ENCODE data around the gene SLITRK6. TPM values are rescaled to one million over a fixed set of nuclear protein-coding genes. Genes with fewer than 3 reads are reported as not detected.
"Not testable (repeated sequence)": the region's sequence is repeated elsewhere in the genome, so short reads cannot be mapped to it uniquely, and the experiment has no call there.

The SLITRK6 gene, protein sequence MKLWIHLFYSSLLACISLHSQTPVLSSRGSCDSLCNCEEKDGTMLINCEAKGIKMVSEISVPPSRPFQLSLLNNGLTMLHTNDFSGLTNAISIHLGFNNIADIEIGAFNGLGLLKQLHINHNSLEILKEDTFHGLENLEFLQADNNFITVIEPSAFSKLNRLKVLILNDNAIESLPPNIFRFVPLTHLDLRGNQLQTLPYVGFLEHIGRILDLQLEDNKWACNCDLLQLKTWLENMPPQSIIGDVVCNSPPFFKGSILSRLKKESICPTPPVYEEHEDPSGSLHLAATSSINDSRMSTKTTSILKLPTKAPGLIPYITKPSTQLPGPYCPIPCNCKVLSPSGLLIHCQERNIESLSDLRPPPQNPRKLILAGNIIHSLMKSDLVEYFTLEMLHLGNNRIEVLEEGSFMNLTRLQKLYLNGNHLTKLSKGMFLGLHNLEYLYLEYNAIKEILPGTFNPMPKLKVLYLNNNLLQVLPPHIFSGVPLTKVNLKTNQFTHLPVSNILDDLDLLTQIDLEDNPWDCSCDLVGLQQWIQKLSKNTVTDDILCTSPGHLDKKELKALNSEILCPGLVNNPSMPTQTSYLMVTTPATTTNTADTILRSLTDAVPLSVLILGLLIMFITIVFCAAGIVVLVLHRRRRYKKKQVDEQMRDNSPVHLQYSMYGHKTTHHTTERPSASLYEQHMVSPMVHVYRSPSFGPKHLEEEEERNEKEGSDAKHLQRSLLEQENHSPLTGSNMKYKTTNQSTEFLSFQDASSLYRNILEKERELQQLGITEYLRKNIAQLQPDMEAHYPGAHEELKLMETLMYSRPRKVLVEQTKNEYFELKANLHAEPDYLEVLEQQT
- not detected in 2 replicates for total RNA-seq

DNA sequence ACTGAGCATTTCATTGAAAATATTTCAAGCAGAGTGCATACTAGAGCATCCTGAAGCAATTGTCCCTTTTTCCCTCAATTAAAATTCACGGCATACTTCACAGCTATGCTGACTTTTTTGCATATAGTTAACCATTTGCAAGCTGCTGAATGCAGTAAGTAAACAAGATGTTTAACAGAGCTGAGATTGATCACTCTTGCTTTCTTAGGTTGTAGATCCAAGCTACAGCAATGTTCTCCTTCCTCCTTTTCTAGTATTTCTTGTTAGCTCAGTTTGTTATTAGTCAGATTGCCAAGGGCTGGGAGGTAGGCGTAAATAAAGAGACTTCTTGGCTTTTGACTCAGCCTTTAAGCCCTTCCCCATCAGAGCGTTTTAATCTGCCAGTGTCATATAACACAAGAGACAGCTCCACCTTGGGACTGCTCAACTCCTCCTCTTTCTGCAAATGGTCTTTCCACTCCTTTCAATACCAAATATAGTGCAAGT lies at the start of gene SLITRK6:
Gene SLITRK6, minus strand, starts transcription at position 323 of the 486 bp plus-strand sequence. CDS start 2,911 bp downstream, outside the sequence.
- no peak for DNase-seq (ENCODE audit: low read depth in 2 of 2)

DNA sequence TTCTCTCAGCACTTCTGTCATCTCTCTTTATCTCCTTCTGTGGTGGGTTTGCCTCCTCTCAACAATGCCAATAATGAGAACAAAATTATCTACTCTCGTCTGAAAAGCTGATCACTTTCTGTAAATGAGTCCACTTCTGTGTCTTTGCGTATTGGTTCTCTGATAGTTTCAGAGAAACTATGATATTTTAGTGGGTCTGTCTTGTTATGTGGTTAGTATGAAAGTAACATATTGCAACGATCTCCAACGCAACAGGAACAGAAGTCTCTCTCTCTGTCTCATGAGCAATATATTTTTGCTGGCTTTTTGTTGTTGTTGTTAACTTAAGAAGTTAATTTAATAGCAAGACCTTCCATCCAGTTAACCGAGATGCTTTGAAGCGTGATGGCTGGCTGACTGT lies 47.8 kb upstream of the SLITRK6 start:
- no peak for DNase-seq (ENCODE audit: low read depth in 2 of 2)

DNA sequence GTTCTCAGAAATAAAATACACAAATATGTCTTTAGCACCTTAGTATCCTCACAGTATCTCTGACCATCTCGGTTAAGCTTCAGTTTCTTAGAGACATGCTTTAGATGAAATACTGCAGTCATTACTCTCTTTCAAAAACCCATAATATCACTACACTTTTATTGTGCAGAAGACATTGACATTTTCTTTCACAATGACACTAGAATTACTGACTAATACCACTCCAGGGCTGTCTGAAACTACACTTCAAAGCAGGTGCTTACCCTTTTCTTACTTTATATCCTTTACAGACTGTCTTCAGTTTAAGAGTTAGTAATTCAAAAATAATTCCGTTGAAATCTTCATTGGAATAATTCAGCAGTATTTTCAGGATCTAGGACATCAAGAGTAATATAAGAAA lies 42.2 kb upstream of the SLITRK6 start:
- no peak for DNase-seq (ENCODE audit: low read depth in 2 of 2)

DNA sequence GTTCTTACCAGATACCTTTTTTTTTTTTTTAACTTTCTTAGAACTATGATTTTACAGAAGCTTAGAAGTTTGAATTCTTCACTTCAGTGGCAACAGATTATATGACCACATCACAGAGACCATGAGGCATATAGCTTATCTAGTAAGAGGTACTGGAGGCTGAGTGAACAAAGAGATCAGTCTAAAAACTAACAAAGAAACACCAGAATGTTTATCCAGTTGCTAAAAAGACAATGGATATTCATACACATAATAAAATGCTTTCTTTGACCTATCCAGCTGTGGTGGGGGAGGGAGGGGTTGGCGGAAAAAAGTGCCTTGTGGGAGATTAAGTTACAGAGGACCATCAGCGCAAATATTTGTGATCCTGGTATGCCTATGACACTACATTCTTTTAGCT lies 34.7 kb upstream of the SLITRK6 start:
- no peak for DNase-seq (ENCODE audit: low read depth in 2 of 2)

DNA sequence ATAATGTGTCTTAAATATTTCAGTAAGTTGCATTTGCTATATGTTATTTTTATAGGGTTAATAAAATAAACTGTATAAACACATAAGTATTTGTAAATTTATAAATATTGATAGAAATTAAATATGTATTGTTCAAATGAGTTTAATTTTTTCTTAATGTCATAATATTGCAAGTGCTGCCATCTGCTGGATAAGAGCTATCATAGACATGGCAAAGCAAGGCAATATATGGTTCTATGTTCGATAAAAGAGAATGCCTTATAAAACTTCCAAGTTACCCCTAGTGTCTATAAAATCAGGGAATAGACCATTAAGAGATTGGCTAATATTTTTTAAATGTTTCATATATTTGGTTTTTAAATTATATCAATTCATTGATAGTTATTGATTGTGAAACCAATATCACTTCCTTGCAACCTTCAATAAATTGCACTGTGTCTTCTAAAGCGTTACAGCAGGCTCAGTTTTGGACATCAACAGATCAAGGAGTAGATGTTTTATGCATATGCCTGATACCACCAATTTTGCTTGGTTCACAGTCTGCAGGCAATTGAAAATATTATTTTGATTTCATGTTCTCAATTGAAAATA lies 29.0 kb upstream of the SLITRK6 start:
- peak; percentile 3 to 8 for DNase-seq (ENCODE audit: low read depth in 2 of 2)

DNA sequence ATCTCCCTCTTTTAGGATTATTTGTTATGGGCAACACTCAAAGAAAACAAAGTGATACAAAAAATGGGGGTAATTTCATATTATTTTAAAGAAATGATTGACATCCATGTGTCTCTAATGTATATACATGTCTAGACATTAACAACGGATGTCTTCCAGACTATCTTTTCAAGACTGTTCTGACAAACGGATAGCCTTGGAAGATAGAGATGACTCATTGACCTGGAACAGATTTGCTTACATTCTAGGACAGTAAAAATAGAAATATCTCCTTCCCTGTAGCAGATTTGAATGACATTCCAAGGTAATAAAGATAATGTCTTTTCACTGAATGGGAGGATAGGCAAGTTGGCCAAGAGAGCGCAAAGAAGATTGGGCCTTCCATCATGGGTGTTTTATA lies 26.2 kb upstream of the SLITRK6 start:
- no peak for DNase-seq (ENCODE audit: low read depth in 2 of 2)

DNA sequence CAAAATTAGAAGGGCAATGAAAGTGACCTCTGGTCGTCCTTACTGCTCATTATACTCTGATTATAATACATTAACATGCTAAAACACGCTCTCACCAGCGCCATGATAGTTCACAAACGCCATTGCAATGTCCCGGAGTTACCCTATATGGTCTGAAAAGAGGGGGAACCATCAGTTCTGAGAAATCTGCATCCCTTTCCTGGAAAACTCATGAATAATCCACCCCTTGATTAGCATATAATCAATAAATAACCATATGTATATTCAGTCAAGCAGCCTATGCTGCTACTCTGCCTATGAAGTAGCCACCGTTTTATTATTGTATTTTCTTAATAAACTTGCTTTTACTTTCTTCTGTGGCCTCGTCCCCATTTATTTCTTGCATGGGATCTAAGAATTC lies 24.6 kb upstream of the SLITRK6 start:
- DNase-seq (ENCODE audit: low read depth in 2 of 2) = no peak

DNA sequence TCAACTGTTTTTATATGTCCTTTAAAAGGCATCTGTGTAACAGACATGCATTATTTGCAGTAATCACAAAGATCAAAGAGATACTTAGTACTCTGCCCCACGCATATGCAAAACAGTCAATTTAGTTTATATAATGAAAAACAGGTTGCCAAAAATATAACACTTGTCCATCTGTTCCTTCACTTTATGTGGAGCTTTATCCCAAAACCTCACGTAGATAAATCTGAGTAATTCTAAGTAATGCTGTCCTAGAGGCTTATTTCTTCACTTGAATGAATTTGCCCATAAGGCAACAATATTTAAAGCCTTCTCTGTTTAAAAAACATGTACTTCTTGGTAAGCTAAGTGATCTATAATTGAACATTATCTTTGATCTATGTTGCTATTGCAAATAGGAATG lies 20.3 kb upstream of the SLITRK6 start:
- no peak for DNase-seq (ENCODE audit: low read depth in 2 of 2)

DNA sequence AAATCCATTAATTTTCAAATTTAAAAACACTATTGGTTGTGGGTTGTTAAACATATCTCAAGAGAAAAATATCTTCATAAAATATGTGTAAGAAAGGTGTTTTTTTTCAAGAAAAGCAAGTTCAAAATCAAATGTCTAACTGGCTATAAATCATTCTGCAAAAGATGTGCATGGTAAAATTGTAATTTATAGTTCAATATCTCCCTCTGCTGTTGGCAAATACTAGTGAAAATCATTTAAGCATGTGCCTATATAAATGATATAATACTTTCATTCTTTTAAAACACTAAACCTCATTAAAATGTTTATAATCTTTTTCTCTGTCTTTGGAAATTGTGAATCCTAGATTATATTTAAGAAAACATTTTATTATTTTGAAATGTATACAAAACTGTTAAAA lies 17.2 kb upstream of the SLITRK6 start:
- DNase-seq (ENCODE audit: low read depth in 2 of 2) = no peak

DNA sequence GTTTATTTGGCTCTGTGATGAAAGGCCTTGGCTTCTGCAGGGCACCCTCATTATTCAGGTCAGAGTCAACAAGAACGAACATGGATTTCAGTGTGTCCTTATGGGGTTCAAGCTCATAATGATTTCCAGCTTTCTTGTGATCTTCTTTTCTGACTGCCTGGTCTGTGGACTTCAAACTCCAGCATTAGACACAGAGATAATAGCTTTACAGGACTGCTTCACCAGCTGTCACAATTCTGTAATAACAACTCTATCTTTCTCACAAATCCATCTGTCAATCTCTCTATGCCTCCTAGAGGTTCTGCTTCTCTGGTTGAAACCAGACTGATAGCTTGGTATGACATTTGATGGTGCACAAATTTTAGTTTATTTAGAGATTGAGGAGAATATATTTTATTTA lies 13.1 kb upstream of the SLITRK6 start:
- no peak for DNase-seq (ENCODE audit: low read depth in 2 of 2)

DNA sequence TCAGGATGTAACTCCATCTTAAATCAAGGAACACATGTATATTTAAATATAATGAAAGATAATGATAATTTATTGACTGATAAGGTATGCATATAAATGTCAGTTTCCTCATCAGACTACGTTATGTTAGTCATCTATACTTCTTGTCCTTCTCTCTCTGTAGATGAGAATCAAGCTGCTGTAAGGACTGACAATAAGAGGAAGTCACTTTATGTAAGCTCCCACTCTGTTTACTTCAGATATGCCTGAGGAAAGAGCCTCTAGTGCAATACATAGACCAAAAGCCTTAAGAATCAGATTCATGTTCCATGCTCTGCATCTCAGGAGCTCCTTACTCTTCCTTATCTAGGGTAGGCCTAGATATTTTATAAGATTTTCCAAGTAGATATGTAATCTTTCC lies 9.6 kb upstream of the SLITRK6 start:
- no peak for DNase-seq (ENCODE audit: low read depth in 2 of 2)

DNA sequence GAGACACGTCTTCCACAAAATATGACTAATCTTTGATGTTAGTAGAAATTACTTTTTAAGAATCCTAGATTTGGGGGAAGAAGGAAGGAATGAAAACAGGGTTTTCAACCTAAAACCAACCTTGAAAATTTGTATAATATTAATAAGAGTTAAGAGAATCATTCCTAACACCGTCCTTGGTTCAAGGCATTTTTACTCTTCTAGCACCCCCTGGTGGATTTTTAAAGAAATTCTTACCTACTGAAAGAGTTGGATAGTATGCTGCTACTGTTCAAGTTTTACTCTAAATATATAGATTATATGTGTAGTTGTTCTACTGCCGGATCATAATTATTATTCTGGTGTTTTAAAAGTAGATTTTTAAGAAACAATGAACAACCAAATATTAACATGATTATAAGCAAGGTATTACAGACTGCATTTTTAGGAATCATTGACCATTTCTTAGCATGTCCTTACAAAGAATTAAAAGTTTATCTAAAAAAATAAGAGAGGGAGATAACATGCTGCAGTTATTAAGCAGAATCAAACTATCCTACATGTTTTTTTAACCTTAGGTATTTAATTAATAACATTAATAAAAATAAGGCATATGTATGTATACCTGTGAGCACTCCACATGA lies 7.4 kb upstream of the SLITRK6 start:
- DNase-seq (ENCODE audit: low read depth in 2 of 2) = peak; percentile 24 to 35

DNA sequence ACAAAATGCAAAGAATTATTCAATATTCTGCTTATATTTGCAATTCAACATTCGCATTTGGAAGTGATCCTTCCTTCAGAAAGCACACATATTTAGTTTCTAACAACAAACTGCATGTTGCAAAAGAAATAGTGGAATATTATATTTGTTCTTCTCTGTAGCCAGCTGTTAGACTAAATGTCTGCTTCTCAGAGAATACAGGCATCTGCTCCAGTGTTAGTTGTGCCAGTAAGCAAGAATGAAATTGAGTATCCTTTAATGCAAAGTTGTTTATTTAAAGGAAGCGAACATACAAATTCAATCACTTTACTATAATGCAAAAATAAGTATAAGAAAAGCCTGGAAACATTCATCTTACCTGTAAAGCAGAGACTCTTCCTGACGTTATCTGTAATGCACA lies 663 bp downstream of the SLITRK6 start:
- no peak for DNase-seq (ENCODE audit: low read depth in 2 of 2)

DNA sequence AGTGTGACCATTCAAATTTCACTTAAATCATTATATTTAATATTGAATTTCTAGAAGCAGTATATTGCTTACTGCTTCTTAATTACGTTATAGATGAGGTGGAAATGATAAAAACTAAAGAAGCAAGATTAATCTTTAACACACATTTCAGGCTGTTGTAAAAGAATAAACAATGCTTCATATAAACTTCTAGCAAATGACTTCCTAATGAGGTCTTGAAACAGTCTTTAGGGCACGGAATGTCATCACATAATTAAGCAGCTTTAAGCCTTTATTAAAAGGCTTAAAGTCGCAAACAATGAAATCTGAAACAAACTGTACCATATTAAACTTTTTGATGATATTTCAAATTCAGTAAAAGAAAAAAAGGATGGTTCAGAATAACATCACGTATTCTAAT lies 1.9 kb downstream of the SLITRK6 start:
- no peak for DNase-seq (ENCODE audit: low read depth in 2 of 2)

DNA sequence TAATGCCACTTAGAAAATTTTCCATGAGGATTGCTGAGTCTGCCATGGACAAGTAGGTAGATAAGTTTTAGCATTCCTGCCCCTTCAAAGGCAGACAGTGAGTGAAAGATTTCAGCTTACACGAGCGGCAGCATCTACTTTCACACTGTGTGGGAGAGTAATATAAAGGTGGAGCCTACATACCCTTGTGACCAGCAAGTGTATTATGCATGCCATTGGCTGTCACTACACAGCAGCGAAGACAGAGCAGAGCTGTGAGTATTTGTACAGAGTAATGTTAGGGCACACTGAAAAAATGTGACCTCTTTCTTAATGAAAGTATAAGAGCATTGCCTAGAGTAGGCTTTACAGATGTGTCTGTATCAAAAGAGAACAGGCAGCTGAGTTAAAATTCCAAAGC lies 14.0 kb downstream of the SLITRK6 start:
- DNase-seq (ENCODE audit: low read depth in 2 of 2) = no peak

DNA sequence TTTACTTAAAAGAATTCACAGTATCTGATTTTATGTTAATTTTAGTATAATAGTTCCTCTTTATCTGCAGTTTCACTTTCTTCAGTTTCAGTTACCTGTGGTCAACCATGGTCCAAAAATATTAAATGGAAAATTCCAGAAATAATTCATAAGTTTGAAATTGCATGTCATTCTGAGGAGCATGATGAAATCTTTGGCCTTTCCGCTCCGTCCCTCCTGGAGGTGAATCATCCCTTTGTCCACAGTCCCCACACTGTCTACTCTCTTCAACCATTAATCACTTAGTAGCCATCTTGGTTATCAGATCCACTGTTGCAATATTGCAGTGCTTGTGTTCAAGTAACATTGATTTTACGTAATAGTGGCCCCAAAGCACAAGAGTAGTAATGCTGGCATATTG lies 26.9 kb downstream of the SLITRK6 start:
- DNase-seq (ENCODE audit: low read depth in 2 of 2) = no peak

DNA sequence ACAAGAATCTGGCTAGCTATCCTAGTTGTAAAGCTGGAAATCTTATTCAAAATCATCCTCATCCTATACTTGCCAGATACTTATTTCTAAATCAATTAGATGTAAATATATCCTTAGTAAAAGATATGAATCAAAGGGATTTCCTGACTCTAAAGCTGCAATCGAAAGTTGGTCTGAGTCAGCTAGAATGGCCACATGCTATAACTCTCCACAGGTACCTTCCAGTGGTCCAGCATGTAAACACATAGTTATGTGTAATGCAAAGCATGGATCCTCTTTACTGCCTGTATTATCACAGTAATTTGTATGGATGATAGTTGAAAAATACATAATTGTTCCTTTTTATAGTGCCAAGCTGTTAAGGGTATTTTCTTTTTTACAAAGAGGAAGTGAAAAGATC lies 27.4 kb downstream of the SLITRK6 start:
- DNase-seq (ENCODE audit: low read depth in 2 of 2) = no peak

DNA sequence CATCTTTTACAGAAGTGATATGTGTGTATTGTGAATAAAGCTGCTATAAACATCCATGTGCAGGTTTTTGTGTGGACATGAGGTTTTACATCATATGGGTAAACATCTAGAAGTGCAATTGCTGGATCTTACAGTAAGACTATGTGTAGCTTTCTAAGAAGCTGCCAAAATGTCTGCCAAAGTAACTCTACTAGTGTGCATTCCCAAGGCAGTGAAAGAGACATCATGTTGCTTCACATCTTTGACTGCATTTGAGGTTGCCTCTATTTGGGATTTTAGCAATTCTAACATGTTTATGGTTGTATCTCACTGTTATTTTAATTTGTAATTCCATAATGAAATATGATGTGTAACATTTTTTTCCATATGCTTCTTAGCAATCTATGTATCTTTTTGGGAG lies 30.3 kb downstream of the SLITRK6 start:
- DNase-seq (ENCODE audit: low read depth in 2 of 2) = no peak

DNA sequence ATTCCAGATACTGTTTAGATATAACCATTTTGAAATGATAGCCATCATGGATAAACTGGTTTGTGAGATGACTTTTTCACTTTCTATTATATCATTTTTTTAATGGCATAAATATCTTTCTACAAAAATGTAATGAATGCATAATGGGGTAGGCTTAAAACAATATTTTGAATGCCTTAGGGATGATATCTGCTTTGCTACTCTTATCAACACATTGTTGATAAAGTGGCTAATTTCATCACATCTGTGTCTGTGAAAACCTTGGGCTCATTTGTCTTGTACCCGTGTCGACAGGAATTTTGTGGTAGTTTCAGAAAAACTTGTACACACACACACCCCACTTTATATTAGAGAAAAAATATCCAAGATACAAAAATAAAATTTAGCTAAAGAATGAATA lies 44.1 kb downstream of the SLITRK6 start:
- no peak for DNase-seq (ENCODE audit: low read depth in 2 of 2)

DNA sequence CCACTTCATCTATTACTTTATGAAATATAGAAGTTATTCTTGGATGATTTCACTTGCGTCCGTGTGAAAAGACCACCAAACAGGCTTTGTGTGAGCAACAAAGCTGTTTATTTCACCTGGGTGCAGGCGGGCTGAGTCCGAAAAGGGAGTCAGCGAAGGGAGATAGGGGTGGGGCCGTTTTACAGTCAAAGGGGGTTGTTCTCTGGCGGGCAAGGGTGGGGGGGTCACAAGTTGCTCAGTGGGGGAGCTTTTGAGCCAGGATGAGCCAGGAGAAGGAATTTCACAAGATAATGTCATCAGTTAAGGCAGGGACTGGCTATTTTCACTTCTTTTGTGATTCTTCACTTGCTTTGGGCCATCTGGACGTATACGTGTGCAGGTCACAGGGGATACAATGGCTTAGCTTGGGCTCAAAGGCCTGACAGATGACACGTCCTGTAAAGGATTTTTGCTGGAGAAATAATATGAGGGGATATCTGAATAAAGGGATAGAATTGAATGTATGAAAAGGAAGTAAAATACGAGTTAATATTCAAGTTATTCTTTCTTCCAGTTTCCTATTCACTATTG lies 55.9 kb downstream of the SLITRK6 start:
- not testable (repeated sequence) for DNase-seq (ENCODE audit: low read depth in 2 of 2)

Data from dermis microvascular lymphatic vessel endothelial cell (primary cell).